ENCODE data around the gene VARS2.

DNA sequence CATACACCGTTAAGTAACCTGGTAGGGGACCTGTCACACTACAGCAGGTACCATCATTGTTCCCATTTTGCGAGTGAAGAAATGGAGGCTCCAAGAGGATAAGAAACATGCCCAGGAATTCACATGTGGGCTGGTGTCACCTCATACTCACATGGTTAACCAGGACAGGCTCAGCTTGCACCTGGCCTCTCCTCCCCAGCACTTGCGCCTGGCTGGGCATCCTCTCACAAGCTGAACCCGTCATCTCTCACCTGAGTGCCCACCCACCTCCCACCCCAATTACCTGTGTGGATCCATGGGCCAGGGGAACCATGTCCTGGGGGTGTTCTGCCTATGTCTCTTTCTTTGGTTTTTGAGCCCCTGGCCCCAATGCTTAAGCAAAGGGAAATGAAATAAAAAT lies 16.5 kb downstream of the VARS2 start:
- no peak for TF ChIP-seq CTCF (IDR thresholded peaks at IDR 0.05)
- TF ChIP-seq POLR2A (IDR thresholded peaks at IDR 0.05), result no peak
